Tibial nerve (tissue), 3 donors: ENCODE data around the gene GPRC5B.

Experiments used
- POLR2A ChIP-seq, 2 donors: fragments of 450-650 bp; IDR thresholded peaks; one replicate each; pipeline ENCODE4 v1.6.1; 2017; ENCODE audit warnings: antibody characterized with exemption in 2 of 2, mild to moderate bottlenecking in 2 of 2, moderate library complexity in 2 of 2
- TF ChIP-seq, protein P1 (sequence below), 5 experiments: fragments of 200-600 bp in 3 of 5; fragments of 450-650 bp in 2 of 5; sonication (generic) in 3 of 5; IDR thresholded peaks; one replicate each; pipeline ENCODE4 v1.5.1; 2016 to 2019; ENCODE audit warnings: antibody characterized with exemption in 5 of 5, mild to moderate bottlenecking in 3 of 5, moderate library complexity in 2 of 5

DNA sequence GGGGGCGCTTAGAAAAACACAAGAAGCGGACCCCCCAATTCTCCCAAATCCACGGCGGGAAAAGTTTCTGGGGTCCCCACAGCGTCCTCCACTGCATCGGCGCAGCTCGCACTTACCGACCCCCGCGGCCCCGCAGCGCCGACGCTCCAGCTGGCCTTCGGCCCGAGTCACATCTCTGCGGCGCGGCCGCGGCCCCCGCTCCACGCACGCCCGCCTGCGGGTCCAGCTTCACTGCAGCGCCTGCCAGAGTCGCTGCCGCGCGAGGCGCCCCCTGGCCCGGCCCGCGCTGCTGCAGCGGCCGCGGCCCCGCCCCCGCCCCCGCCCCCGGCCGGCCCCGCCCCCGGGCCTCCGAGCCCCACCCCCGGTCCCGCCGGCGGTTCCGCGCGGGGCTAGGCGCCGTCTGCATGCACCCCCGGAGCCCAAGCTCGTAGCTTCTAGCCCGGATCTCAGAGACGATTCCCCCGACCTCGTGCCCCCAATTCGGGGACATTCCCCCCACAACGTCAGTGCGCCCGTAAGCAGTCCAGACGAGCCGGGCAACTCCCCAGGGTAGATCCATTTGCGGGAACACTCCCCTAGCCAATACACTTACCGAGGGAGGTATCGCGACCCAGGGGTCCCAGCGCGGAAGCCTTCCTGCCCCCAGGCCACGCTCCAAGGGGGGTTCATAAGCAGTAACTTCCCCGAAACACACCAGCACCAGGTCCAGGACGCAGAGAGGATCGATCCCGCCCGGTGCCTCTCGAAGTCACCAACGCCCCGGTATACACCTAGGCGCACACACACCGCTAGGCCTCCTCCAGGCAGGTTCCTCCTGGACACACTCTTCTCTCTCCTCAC is at the start of gene GPRC5B:
- TF ChIP-seq, protein P1, sequence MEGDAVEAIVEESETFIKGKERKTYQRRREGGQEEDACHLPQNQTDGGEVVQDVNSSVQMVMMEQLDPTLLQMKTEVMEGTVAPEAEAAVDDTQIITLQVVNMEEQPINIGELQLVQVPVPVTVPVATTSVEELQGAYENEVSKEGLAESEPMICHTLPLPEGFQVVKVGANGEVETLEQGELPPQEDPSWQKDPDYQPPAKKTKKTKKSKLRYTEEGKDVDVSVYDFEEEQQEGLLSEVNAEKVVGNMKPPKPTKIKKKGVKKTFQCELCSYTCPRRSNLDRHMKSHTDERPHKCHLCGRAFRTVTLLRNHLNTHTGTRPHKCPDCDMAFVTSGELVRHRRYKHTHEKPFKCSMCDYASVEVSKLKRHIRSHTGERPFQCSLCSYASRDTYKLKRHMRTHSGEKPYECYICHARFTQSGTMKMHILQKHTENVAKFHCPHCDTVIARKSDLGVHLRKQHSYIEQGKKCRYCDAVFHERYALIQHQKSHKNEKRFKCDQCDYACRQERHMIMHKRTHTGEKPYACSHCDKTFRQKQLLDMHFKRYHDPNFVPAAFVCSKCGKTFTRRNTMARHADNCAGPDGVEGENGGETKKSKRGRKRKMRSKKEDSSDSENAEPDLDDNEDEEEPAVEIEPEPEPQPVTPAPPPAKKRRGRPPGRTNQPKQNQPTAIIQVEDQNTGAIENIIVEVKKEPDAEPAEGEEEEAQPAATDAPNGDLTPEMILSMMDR (IDR thresholded peaks at IDR 0.05): peak in 2 of 5 experiments; percentile 5 to 18
- peak in 1 of 2 donors; percentile 41 for TF ChIP-seq POLR2A (IDR thresholded peaks at IDR 0.05)
